NB4 (cell line): ENCODE data around the gene ADARB2.

Source experiments
- DNase-seq: peaks from one replicate; pipeline ENCODE4 v3.0.0; 2010; ENCODE audit warnings: low read depth
- H3K4me3 ChIP-seq: one replicate; pipeline ENCODE4 v1.5.1; 2011; ENCODE audit warnings: mild to moderate bottlenecking, low read depth, low read length, moderate library complexity
- MYC ChIP-seq: IDR thresholded peaks from 2 replicates; pipeline ENCODE4 v1.6.1; 2011; ENCODE audit warnings: low read depth, low read length
- POLR2A ChIP-seq: IDR thresholded peaks from 2 replicates; pipeline ENCODE4 v1.6.1; 2011; ENCODE audit warnings: mild to moderate bottlenecking; ENCODE audit not compliant: insufficient read length; ENCODE audit errors: extremely low read depth
- TF ChIP-seq, protein P1 (sequence below): IDR thresholded peaks from one replicate; pipeline ENCODE4 v1.5.1; 2012; ENCODE audit warnings: low read depth, low read length
- TF ChIP-seq, protein P2 (sequence below): IDR thresholded peaks from 2 replicates; pipeline ENCODE4 v1.6.1; 2011; ENCODE audit warnings: low read depth, low read length

ADARB2 gene

GRCh38 chr10:1664333-1664964 lies 72.9 kb downstream of the ADARB2 start:
- DNase-seq = no peak
- no peak overlapping the region for H3K4me3 ChIP-seq
- TF ChIP-seq POLR2A = no peak

- no peak for DNase-seq
- no peak for TF ChIP-seq MYC
- TF ChIP-seq, protein P1, sequence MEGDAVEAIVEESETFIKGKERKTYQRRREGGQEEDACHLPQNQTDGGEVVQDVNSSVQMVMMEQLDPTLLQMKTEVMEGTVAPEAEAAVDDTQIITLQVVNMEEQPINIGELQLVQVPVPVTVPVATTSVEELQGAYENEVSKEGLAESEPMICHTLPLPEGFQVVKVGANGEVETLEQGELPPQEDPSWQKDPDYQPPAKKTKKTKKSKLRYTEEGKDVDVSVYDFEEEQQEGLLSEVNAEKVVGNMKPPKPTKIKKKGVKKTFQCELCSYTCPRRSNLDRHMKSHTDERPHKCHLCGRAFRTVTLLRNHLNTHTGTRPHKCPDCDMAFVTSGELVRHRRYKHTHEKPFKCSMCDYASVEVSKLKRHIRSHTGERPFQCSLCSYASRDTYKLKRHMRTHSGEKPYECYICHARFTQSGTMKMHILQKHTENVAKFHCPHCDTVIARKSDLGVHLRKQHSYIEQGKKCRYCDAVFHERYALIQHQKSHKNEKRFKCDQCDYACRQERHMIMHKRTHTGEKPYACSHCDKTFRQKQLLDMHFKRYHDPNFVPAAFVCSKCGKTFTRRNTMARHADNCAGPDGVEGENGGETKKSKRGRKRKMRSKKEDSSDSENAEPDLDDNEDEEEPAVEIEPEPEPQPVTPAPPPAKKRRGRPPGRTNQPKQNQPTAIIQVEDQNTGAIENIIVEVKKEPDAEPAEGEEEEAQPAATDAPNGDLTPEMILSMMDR = no peak
- H3K4me3 ChIP-seq = no peak overlapping the region
Observed at GRCh38 chr10:1663226-1663625, 74.1 kb downstream of the ADARB2 start.

DNA sequence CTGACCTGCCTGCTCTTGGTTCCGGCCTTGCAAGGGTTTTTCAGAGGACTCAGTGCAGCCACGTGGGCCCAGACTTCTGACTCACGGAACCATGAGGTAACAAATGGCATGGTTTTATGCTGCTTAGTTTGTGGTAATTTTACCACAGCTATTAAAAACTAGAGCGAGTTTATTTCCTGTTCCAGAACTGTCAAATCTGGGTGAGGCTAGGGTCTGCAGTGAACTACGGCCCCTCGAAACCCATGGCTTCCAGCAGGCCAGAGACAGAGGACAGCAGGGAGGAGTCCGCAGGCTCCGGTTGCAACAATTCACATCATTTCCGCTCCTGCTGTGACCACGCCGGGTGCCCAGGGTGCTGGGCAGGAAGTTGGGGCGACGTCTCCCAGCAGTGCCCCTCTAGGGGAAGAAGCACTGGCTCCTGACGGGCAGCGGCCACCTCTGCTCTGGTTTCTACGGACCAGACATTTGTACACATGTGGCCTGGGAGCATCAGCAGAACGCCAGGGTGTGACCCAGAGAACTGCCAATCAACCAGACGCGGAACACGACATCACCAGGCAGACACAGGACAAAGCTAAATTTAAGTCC lies 74.8 kb downstream of the ADARB2 start:
- DNase-seq = peak; percentile 8
- TF ChIP-seq MYC (no peak), POLR2A (no peak)
- TF ChIP-seq, protein P2, sequence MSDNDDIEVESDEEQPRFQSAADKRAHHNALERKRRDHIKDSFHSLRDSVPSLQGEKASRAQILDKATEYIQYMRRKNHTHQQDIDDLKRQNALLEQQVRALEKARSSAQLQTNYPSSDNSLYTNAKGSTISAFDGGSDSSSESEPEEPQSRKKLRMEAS = no peak
- TF ChIP-seq, protein P1 = no peak

GRCh38 chr10:1661859-1662437 lies 75.4 kb downstream of the ADARB2 start:
- no peak overlapping the region for H3K4me3 ChIP-seq
- TF ChIP-seq POLR2A (no peak), MYC (no peak)
- TF ChIP-seq, protein P2 = no peak
- TF ChIP-seq, protein P1 = no peak

More for the DNA sequence above, 74.8 kb downstream of the ADARB2 start:
- no peak overlapping the region for H3K4me3 ChIP-seq

DNA sequence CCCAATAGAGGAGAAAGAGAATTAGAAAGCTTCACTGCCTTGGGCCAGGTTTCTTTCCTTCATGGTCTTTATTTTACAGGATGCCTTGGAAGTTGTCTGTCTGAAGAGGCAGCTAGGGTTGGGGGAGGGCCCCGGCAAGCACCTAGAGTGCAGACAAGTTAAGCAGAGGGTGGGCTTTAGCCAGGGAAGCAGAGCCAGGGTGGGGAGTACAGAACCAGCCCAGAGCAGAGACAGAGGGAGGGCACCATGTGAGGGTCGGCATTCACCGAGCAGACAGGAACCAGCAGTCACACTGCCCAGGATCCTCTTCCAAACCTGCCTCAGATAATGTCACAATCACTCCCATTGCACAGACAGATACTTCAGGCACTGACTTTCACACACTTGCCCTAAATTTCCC lies 75.9 kb downstream of the ADARB2 start:
- H3K4me3 ChIP-seq = no peak overlapping the region
- no peak for DNase-seq
- TF ChIP-seq, protein P2 = no peak
- TF ChIP-seq MYC (no peak), POLR2A (no peak)
- TF ChIP-seq, protein P1 = no peak

More at GRCh38 chr10:1661859-1662437, 75.4 kb downstream of the ADARB2 start:
- DNase-seq = no peak

GRCh38 chr10:1660815-1661214 lies 76.5 kb downstream of the ADARB2 start:
- TF ChIP-seq, protein P2 = no peak
- no peak for TF ChIP-seq POLR2A
- TF ChIP-seq, protein P1 = no peak
- no peak for DNase-seq
- H3K4me3 ChIP-seq = no peak overlapping the region
